WTC11 (cell line): ENCODE data around the gene COA1. TPM values are rescaled to one million over a fixed set of nuclear protein-coding genes. Genes with fewer than 3 reads are reported as not detected.

Experiments used
- ATAC-seq: fragments of 200-7000 bp; cut with Tn5 transposase; 2 replicates; pipeline ENCODE4 v1.10.0; 2021; ENCODE audit warnings: mild to moderate bottlenecking, moderate library complexity
- CTCF ChIA-PET: fragments of 300-600 bp; sonication (Branson Sonifier 250); formaldehyde crosslinking; loops from one replicate; lab custom pipeline; 2021; ENCODE audit warnings: antibody characterized with exemption; lab: Charles Lee
- POLR2A ChIA-PET: fragments of 350-600 bp; sonication (Branson Sonifier 250); formaldehyde crosslinking; loops from one replicate; lab custom pipeline; 2021; ENCODE audit warnings: antibody characterized with exemption; lab: Charles Lee
- DNase-seq: peaks from one replicate; pipeline ENCODE4 v3.0.0; 2021; ENCODE audit warnings: low spot score
- H3K27ac Mint-ChIP-seq: 2 replicates; pipeline ENCODE4 v1.8.0; 2021; ENCODE audit warnings: mixed read lengths
- H3K27me3 Mint-ChIP-seq: 2 replicates; pipeline ENCODE4 v1.8.0; 2021; ENCODE audit warnings: low read depth, mild to moderate bottlenecking, moderate library complexity, mixed read lengths
- H3K36me3 Mint-ChIP-seq: 2 replicates; pipeline ENCODE4 v1.8.0; 2021; ENCODE audit warnings: mixed read lengths
- H3K4me1 Mint-ChIP-seq: 2 replicates; pipeline ENCODE4 v1.8.0; 2022; ENCODE audit warnings: mixed read lengths
- H3K4me3 Mint-ChIP-seq: 2 replicates; pipeline ENCODE4 v1.8.0; 2021; ENCODE audit warnings: mild to moderate bottlenecking, moderate library complexity, mixed read lengths
- H3K9me3 Mint-ChIP-seq: 2 replicates; pipeline ENCODE4 v1.8.0; 2021; ENCODE audit warnings: mixed read lengths
- CREB1 ChIP-seq: sonication (generic); formaldehyde crosslinking; IDR thresholded peaks from 2 replicates; pipeline ENCODE4 v1.8.0; 2023; ENCODE audit warnings: mild to moderate bottlenecking, missing genetic modification reagents
- ELF4 ChIP-seq: sonication (generic); formaldehyde crosslinking; IDR thresholded peaks from 2 replicates; pipeline ENCODE4 v1.8.1; 2022; ENCODE audit warnings: low read depth, mild to moderate bottlenecking, moderate library complexity, missing genetic modification reagents
- FOXK1 ChIP-seq: sonication (generic); formaldehyde crosslinking; IDR thresholded peaks from 2 replicates; pipeline ENCODE4 v1.8.0; 2022; ENCODE audit warnings: mild to moderate bottlenecking, moderate library complexity, missing genetic modification reagents
- FOXP1 ChIP-seq: sonication (generic); formaldehyde crosslinking; IDR thresholded peaks from 2 replicates; pipeline ENCODE4 v1.8.0; 2022; ENCODE audit warnings: missing genetic modification reagents, mild to moderate bottlenecking, moderate library complexity, borderline replicate concordance
- GABPB1 ChIP-seq: sonication (generic); formaldehyde crosslinking; IDR thresholded peaks from 2 replicates; pipeline ENCODE4 v1.8.1; 2023; ENCODE audit warnings: mild to moderate bottlenecking, missing genetic modification reagents
- GRHL2 ChIP-seq: fragments of 250-450 bp; sonication (Bioruptor Pico); IDR thresholded peaks from 2 replicates; pipeline ENCODE4 v1.8.0; 2022; ENCODE audit warnings: mild to moderate bottlenecking, moderate library complexity; ENCODE audit not compliant: insufficient replicate concordance, severe bottlenecking
- HMGA2 ChIP-seq: fragments of 250-450 bp; sonication (Bioruptor Pico); IDR thresholded peaks from 2 replicates; pipeline ENCODE4 v1.4.0; 2021; ENCODE audit warnings: mild to moderate bottlenecking, moderate library complexity
- IRF1 ChIP-seq: sonication (generic); formaldehyde crosslinking; IDR thresholded peaks from 2 replicates; pipeline ENCODE4 v1.8.0; 2023; ENCODE audit warnings: missing genetic modification reagents
- IRF2 ChIP-seq: sonication (generic); formaldehyde crosslinking; IDR thresholded peaks from 2 replicates; pipeline ENCODE4 v1.8.0; 2022; ENCODE audit warnings: low read depth, missing genetic modification reagents, borderline replicate concordance
- NFATC4 ChIP-seq: fragments of 250-450 bp; sonication (Bioruptor Pico); IDR thresholded peaks from 2 replicates; pipeline ENCODE4 v1.9.0; 2021; ENCODE audit warnings: mild to moderate bottlenecking
- NFE2L1 ChIP-seq: sonication (generic); formaldehyde crosslinking; IDR thresholded peaks from 2 replicates; pipeline ENCODE4 v1.8.1; 2023; ENCODE audit warnings: missing genetic modification reagents
- RELA ChIP-seq: sonication (generic); formaldehyde crosslinking; IDR thresholded peaks from 2 replicates; pipeline ENCODE4 v1.8.1; 2022; ENCODE audit warnings: missing genetic modification reagents, mild to moderate bottlenecking, borderline replicate concordance
- SMAD3 ChIP-seq: sonication (generic); formaldehyde crosslinking; IDR thresholded peaks from 2 replicates; pipeline ENCODE4 v1.8.0; 2022; ENCODE audit warnings: missing genetic modification reagents, mild to moderate bottlenecking, borderline replicate concordance
- SP1 ChIP-seq: sonication (generic); formaldehyde crosslinking; conservative IDR thresholded peaks from 2 replicates; pipeline ENCODE4 v1.8.1; 2022; ENCODE audit warnings: missing genetic modification reagents
- ZBTB21 ChIP-seq: sonication (generic); formaldehyde crosslinking; IDR thresholded peaks from 2 replicates; pipeline ENCODE4 v1.8.1; 2023; ENCODE audit warnings: mild to moderate bottlenecking, missing genetic modification reagents, borderline replicate concordance
- ZNF263 ChIP-seq: sonication (generic); formaldehyde crosslinking; IDR thresholded peaks from 2 replicates; pipeline ENCODE4 v1.8.1; 2022; ENCODE audit warnings: low read depth, mild to moderate bottlenecking, moderate library complexity, missing genetic modification reagents
- ZNF317 ChIP-seq: sonication (generic); formaldehyde crosslinking; IDR thresholded peaks from 2 replicates; pipeline ENCODE4 v1.8.1; 2023; ENCODE audit warnings: low read depth, mild to moderate bottlenecking, moderate library complexity, missing genetic modification reagents, borderline replicate concordance
- ZNF416 ChIP-seq: fragments of 250-450 bp; sonication (Bioruptor Pico); IDR thresholded peaks from 2 replicates; pipeline ENCODE4 v1.9.0; 2021; ENCODE audit warnings: mild to moderate bottlenecking, inconsistent platforms
- ZNF423 ChIP-seq: fragments of 250-450 bp; sonication (Bioruptor Pico); IDR thresholded peaks from 2 replicates; pipeline ENCODE4 v2.1.2; 2022; ENCODE audit warnings: mild to moderate bottlenecking, moderate library complexity
- ZNF671 ChIP-seq: fragments of 250-450 bp; sonication (Bioruptor Pico); IDR thresholded peaks from 2 replicates; pipeline ENCODE4 v1.8.0; 2021; ENCODE audit warnings: mild to moderate bottlenecking
- total RNA-seq: library from RNA; stranded (reverse); gene quantifications from 3 replicates; pipeline ENCODE4 v1.2.3, GENCODE V29; 2021
- TF ChIP-seq, protein P1 (sequence below): sonication (generic); formaldehyde crosslinking; IDR thresholded peaks from 2 replicates; pipeline ENCODE4 v1.8.0; 2023; ENCODE audit warnings: missing genetic modification reagents, mild to moderate bottlenecking, borderline replicate concordance
- TF ChIP-seq, protein P2 (sequence below): fragments of 250-450 bp; sonication (Bioruptor Pico); IDR thresholded peaks from 2 replicates; pipeline ENCODE4 v1.9.0; 2021; ENCODE audit warnings: moderate library complexity, mild to moderate bottlenecking, inconsistent platforms, borderline replicate concordance
- TF ChIP-seq, protein P3 (sequence below): sonication (generic); formaldehyde crosslinking; IDR thresholded peaks from 2 replicates; pipeline ENCODE4 v1.8.0; 2022; ENCODE audit warnings: mild to moderate bottlenecking, missing genetic modification reagents

COA1 gene
- total RNA-seq, 1 experiment from 2014 or later: 132 TPM

DNA sequence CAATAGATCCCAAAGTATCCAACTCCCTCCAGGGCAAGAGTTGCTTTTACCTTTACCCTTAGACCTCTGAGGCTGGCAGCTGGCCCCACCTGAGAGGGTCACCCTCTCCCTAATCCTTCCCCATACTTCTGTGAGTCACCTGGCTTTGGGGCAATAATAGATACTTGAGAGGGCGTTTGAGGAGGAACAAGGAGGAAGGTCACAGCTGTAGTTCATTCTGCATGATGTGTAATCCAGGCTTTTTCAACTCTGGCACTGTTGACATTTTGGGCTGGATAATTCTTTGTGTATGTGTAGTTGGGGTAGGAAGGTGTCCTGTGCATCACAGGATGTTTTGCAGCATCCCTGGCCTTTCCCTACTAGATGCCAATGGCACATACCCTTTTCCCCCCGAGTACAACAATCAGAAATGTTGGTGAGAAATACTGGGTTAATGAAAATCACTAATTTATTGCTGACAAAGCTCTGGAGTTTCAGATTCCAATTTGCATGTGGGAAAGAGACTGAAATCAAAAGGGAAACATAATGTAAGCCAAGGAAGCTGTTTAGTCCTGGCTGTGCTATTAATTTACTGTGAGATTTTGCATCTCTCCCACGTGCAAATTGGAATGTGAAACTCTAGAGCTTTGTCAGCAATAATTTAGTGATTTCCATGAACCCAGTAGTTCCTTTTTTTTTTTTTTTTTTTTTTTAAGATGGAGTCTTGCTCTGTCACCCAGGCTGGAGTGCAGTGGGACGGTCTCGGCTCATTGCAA, 32.8 kb upstream of the COA1 start (continued):
- TF ChIP-seq, protein P1, sequence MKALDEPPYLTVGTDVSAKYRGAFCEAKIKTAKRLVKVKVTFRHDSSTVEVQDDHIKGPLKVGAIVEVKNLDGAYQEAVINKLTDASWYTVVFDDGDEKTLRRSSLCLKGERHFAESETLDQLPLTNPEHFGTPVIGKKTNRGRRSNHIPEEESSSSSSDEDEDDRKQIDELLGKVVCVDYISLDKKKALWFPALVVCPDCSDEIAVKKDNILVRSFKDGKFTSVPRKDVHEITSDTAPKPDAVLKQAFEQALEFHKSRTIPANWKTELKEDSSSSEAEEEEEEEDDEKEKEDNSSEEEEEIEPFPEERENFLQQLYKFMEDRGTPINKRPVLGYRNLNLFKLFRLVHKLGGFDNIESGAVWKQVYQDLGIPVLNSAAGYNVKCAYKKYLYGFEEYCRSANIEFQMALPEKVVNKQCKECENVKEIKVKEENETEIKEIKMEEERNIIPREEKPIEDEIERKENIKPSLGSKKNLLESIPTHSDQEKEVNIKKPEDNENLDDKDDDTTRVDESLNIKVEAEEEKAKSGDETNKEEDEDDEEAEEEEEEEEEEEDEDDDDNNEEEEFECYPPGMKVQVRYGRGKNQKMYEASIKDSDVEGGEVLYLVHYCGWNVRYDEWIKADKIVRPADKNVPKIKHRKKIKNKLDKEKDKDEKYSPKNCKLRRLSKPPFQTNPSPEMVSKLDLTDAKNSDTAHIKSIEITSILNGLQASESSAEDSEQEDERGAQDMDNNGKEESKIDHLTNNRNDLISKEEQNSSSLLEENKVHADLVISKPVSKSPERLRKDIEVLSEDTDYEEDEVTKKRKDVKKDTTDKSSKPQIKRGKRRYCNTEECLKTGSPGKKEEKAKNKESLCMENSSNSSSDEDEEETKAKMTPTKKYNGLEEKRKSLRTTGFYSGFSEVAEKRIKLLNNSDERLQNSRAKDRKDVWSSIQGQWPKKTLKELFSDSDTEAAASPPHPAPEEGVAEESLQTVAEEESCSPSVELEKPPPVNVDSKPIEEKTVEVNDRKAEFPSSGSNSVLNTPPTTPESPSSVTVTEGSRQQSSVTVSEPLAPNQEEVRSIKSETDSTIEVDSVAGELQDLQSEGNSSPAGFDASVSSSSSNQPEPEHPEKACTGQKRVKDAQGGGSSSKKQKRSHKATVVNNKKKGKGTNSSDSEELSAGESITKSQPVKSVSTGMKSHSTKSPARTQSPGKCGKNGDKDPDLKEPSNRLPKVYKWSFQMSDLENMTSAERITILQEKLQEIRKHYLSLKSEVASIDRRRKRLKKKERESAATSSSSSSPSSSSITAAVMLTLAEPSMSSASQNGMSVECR (CRISPR knock-in tag): no peak
- no peak for TF ChIP-seq NFE2L1
- TF ChIP-seq SMAD3 (CRISPR knock-in tag): no peak
- TF ChIP-seq CREB1 (CRISPR knock-in tag): no peak
- no peak for TF ChIP-seq ELF4 (CRISPR knock-in tag)
- TF ChIP-seq RELA (CRISPR knock-in tag): no peak
- TF ChIP-seq ZNF423: no peak
- TF ChIP-seq NFATC4 (CRISPR knock-in tag): no peak
- TF ChIP-seq, all 79 proteins: peak for 0

GRCh38 chr7:43761382-43761781, 32.1 kb upstream of the COA1 start:
- H3K27ac Mint-ChIP-seq: no peak overlapping the region
- H3K4me3 Mint-ChIP-seq: no peak overlapping the region
- H3K4me1 Mint-ChIP-seq: peaks cover 41% of the 10 kb centered on the region
- H3K36me3 Mint-ChIP-seq: no peaks in the 10 kb centered on the region
- POLR2A ChIA-PET: no interaction called here
- no peak for DNase-seq
- CTCF ChIA-PET: interaction anchor here (4.5 kb wide), 1 partner anchor 179 kb away, joined by 19 read pairs; the partner anchor contains the start of gene STK17A
- peaks cover 33% of the 10 kb centered on the region for H3K27me3 Mint-ChIP-seq
- H3K9me3 Mint-ChIP-seq: no peaks in the 10 kb centered on the region
- no peak for TF ChIP-seq ZNF416 (CRISPR knock-in tag)
- no peak for TF ChIP-seq IRF1 (CRISPR knock-in tag)
- TF ChIP-seq ELF4 (CRISPR knock-in tag): no peak
- no peak for TF ChIP-seq ZNF671
- TF ChIP-seq GABPB1 (CRISPR knock-in tag): no peak
- ATAC-seq: no peak

DNA sequence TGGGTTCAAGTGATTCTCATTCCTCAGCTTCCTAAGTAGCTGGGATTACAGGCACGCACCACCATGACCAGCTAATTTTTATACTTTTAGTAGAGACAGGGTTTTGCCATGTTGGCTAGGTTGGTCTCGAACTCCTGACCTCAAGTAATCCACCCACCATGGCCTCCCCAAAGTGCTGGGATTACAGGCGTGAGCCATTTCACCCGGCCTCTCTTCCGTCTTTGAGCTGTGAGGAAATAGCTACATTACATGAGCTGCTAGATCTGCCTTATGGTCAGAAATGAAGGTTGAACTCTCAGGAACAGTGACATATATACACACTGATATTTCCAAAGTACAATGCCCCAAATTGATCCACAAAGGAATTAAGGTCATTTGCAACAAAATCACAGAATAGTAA, 31.5 kb upstream of the COA1 start:
- TF ChIP-seq ZNF263 (CRISPR knock-in tag): no peak
- TF ChIP-seq, protein P2, sequence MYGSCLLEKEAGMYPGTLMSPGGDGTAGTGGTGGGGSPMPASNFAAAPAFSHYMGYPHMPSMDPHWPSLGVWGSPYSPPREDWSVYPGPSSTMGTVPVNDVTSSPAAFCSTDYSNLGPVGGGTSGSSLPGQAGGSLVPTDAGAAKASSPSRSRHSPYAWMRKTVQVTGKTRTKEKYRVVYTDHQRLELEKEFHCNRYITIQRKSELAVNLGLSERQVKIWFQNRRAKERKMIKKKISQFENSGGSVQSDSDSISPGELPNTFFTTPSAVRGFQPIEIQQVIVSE (CRISPR knock-in tag): no peak
- no peak for TF ChIP-seq SP1
- TF ChIP-seq FOXP1: no peak
- TF ChIP-seq FOXK1 (CRISPR knock-in tag): no peak
- no peak for TF ChIP-seq HMGA2 (CRISPR knock-in tag)
- no peak for TF ChIP-seq ZNF317 (CRISPR knock-in tag)
- no peak for TF ChIP-seq GRHL2 (CRISPR knock-in tag)
- no peak for TF ChIP-seq NFE2L1
- TF ChIP-seq, protein P3, sequence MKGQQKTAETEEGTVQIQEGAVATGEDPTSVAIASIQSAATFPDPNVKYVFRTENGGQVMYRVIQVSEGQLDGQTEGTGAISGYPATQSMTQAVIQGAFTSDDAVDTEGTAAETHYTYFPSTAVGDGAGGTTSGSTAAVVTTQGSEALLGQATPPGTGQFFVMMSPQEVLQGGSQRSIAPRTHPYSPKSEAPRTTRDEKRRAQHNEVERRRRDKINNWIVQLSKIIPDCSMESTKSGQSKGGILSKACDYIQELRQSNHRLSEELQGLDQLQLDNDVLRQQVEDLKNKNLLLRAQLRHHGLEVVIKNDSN: no peak
- no peak for TF ChIP-seq ZBTB21
- no peak for TF ChIP-seq CREB1 (CRISPR knock-in tag)
- TF ChIP-seq ELF4 (CRISPR knock-in tag): no peak
- no peak for TF ChIP-seq IRF2 (CRISPR knock-in tag)
- TF ChIP-seq ZNF416 (CRISPR knock-in tag): no peak
- Mint-ChIP-seq H3K4me3 (no peak overlapping the region), H3K27me3 (peaks cover 34% of the 10 kb centered on the region), H3K4me1 (peaks cover 41% of the 10 kb centered on the region), H3K9me3 (no peaks in the 10 kb centered on the region), H3K27ac (no peak overlapping the region), H3K36me3 (no peaks in the 10 kb centered on the region)
- ATAC-seq (no peak), DNase-seq (no peak)
- ChIA-PET POLR2A (no interaction called here), CTCF (interaction anchor here (4.5 kb wide), 1 partner anchor 178 kb away, joined by 19 read pairs; the partner anchor contains the start of gene STK17A)
